Raji (cell line): Measurements from ENCODE around the gene MCF2.

ENCODE experiments used
- POLR2A ChIP-seq: IDR thresholded peaks from 2 replicates; pipeline ENCODE4 v1.6.1; 2011; ENCODE audit warnings: low read depth, low read length, control low read depth; ENCODE audit not compliant: insufficient read depth

The MCF2 gene

DNA sequence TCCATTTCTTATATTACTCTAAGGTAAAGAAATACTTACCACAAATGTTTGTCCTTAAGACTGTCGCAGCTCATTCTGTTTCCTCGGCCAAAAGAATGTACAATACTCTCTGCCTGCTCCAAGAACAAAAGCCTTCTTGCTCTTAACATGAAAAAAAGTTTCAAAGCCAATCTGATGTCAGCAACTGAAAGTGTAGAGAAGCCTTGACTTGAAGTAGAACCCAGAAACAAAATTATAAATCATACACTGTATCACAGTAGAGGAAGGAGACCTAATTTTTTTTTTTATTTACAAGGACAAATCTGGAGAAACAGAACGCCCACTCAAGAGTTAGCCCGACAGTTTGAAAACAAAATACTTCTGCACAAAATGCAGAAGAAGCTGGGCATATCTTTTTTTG lies at the start of gene MCF2:
MCF2 (minus strand) TSS at position 101 of the 400 bp plus-strand sequence. CDS start 56,423 bp downstream, outside the sequence.
- TF ChIP-seq POLR2A = no peak

DNA sequence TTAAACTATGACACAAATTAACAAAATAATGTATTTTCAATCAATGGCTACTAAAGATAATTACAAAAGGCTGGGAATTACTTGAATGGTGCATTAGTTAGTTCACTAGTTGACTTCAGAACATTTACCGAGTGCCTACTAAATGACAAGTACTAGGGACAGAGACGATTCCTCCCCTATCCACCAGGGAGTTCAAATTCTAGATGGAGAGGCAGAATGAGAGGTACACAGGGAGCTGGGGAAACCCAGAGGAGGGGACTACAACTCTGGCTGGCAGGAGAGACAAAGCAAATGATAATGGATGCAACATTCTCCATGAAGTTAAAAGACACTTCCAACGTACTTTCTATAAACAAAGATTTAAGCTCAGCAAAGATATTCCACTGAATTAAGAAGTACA lies 43.1 kb upstream of the MCF2 start:
- no peak for TF ChIP-seq POLR2A

DNA sequence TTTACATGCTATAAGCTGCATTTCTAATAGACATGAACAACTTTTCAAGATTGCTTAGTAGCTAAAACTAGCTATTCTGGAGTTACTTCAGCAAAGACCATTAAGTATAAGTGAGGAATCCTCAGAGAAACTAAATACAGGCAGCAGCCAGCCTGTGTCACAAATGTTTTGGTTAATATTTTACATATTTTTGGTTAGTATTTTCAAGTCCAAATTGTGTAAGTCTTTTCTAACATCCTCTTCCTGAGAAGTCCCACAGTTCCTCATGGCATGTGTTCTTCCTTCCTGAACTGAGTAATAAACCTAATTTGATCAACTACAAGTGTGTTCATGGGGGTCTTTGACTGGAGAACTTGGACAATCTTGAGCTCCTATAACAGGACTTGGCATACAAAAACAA lies 42.4 kb upstream of the MCF2 start:
- TF ChIP-seq POLR2A = no peak

DNA sequence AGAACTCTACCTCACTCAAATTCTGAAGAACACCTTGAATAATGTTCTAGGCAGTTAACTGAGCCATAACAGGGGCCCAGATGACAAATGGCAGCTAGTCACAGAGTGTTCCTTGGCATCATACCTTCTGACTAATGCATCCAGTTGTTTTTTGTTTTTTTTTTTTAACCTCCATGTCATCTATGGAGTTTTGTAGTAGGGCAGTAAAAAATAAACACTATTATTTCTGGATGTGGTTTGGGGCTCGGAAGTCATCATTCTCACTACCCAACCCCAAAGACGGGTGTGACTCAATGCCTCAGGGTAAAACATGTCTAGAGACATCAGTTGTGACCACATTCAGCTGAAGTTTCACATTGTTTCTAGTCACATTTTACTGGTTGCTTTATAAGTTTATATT lies 31.2 kb upstream of the MCF2 start:
- no peak for TF ChIP-seq POLR2A

DNA sequence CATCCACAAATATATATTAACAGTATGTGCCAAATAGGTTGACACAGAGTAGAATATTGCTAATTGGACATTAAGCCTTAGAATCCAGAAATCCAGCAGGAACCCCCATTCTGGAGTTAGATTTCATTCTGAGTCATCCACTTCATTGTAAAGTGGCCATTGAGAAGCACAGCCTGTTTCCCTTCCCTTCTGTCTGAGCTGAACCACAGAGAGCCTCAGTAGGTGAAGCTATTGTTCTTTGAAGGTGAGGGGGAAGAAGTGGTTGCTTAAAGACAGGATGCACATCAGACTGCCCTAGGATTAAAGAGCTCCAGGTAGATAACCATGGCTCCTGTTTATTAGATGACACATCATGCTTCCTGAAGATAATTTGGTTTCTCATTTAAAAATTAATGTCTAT lies 30.6 kb upstream of the MCF2 start:
- no peak for TF ChIP-seq POLR2A

DNA sequence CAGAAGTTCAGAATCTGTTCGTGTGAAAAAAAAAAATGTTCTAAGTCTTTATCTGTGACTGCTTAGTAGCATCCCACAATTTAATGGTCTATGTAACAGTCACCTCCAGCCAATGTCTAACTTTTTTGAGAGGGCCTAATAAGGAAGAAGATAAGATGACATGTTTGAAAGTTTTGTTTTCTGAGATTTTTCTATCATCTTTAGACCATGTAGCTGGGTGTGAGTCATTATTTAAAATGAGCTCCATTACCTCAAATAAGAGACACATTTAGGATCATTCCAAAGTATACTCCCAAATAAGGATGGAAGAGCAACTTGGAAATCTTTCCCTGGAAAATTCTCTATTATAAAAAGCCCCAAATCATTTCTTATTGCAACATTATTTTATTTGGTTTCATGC lies 28.2 kb upstream of the MCF2 start:
- no peak for TF ChIP-seq POLR2A

GRCh38 chrX:139734996-139735395 lies 27.0 kb upstream of the MCF2 start:
- no peak for TF ChIP-seq POLR2A

GRCh38 chrX:139725720-139726119 lies 17.8 kb upstream of the MCF2 start:
- TF ChIP-seq POLR2A = no peak

- no peak for TF ChIP-seq POLR2A
Observed at GRCh38 chrX:139724626-139725025, 16.7 kb upstream of the MCF2 start.

DNA sequence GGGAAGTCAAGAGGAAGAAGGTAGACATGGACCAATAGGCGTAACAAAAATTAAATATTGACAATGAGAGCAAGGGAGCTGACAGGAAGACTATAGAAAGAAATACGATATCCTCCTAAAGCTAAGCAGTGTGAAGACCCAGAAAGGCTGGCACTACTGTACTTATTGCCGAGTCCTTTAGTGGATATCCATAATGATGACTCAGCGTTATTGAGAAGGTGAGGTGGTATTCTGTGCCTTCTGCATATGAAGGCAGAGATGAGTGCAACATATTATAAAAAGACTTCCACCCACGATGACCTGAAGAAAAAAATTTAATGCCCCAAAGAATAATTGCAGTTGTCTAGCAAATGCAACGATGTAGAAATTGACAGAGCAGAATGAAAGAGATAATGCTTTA lies 13.0 kb upstream of the MCF2 start:
- TF ChIP-seq POLR2A = no peak

GRCh38 chrX:139720136-139720535 lies 12.2 kb upstream of the MCF2 start:
- no peak for TF ChIP-seq POLR2A

GRCh38 chrX:139702658-139703057 lies 5.3 kb downstream of the MCF2 start:
- TF ChIP-seq POLR2A = no peak

GRCh38 chrX:139692908-139693307 lies 15.1 kb downstream of the MCF2 start:
- no peak for TF ChIP-seq POLR2A

- no peak for TF ChIP-seq POLR2A
Observed at GRCh38 chrX:139692506-139692849, 15.5 kb downstream of the MCF2 start.

GRCh38 chrX:139691843-139692505 lies 16.0 kb downstream of the MCF2 start:
- TF ChIP-seq POLR2A = no peak

GRCh38 chrX:139691493-139691842 lies 16.5 kb downstream of the MCF2 start:
- TF ChIP-seq POLR2A = no peak

DNA sequence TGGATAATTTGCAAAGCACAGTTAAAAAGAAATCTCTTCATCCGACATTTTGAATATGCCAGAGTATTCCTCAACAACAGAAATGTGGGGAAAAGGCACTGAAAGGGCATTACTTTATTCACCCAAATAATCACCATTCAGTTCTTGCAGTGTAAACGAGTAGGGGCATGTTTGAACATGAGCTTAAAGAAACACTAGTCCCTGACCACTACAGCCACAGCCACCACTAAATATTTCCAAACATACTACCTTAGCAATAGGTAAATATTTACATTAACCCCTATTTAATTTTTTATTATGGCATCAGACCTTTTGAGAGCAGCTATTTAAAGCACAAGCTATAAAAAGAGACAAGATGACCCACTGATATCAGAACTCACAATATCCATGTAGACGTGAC lies 27.6 kb downstream of the MCF2 start:
- TF ChIP-seq POLR2A = no peak

DNA sequence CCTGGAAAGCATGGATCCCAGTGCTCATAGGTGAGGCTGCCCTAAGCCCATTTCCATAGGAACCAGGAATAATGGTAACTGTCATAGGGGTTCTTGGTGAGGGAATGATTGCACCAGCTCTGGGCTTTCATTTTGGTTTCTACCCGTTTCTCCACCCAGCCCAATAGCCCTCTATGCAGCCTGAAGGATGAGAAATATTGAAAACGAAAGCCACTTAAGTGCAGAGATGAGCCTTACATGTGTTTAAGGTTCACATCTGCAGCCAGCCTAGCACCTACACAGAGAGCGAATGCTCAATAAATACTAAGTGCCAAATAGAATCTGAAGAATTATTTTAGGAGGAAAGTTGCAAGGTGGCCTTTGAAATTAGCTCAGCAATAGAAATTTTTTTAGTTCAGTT lies 60.4 kb downstream of the MCF2 start:
- TF ChIP-seq POLR2A = no peak

GRCh38 chrX:139642241-139642927 lies 65.6 kb downstream of the MCF2 start:
- TF ChIP-seq POLR2A = no peak
